HUES6 (cell line): ENCODE results near the gene PIEZO1.
A peak's percentile ranks its signal among the peaks of the same experiment; 100 is the strongest.

Source experiments
- H3K27ac ChIP-seq: 2 replicates; pipeline ENCODE4 v1.7.0; 2013; ENCODE audit warnings: low read depth, mild to moderate bottlenecking, low read length, inconsistent platforms
- H3K27me3 ChIP-seq: 2 replicates; pipeline ENCODE4 v1.6.1; 2013; ENCODE audit warnings: low read length; ENCODE audit not compliant: control insufficient read depth, insufficient read depth
- H3K36me3 ChIP-seq: 2 replicates; pipeline ENCODE4 v1.6.1; 2013; ENCODE audit warnings: low read length; ENCODE audit not compliant: control insufficient read depth, insufficient read depth
- H3K4me1 ChIP-seq: 2 replicates; pipeline ENCODE4 v1.6.1; 2013; ENCODE audit warnings: low read length; ENCODE audit not compliant: control insufficient read depth, insufficient read depth
- H3K4me3 ChIP-seq: 2 replicates; pipeline ENCODE4 v1.5.1; 2013; ENCODE audit warnings: low read depth, low read length
- H3K9ac ChIP-seq: one replicate; pipeline ENCODE4 v1.6.1; 2013; ENCODE audit warnings: mild to moderate bottlenecking, low read length
- H3K9me3 ChIP-seq: 2 replicates; pipeline ENCODE4 v1.6.1; 2013; ENCODE audit warnings: low read depth, low read length; ENCODE audit not compliant: control insufficient read depth, insufficient read depth

The PIEZO1 gene

DNA sequence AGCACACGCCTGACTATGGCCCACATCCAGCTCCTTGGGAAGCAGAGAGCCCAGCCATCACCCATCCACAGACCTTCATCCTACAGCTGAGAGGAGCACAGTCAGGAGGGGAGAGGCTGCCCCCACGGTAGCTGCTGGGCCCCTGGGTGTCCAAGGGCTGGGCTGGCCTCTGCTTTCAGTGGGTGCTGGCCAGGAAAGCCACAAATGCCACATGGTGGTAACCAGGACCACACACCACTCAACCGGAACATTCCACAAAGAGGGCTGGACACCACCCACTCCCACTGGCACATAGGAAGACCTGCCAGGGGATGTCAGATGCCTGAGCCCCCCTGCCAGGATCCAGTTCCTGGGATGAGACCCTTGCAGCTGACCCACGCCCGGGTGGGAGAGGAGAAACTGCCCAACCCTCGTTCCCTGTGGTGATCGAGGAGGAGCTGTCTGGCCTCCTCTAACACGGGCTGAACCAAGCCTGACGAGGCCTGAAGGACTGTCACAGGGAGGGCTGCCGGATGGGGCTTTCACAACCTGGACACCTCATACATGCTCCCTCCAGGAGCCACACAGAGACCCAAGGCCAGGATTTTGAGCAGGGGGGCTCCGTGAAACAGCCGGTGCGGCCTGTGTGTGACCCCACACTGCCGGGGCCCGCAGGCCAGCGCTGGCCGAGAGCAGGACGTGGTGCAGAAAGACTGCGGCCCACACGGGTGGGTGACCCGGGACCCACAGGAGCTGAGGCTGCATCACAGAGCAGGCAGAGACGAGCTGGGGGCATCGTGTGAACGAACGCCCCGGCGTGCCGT lies 30.7 kb downstream of the PIEZO1 start:
- H3K4me1 ChIP-seq, result peaks cover 28% of the 10 kb centered on the region
- H3K27ac ChIP-seq, result 0 out of 2 replicates have a peak overlapping the region, but pooled peaks have one; percentile 23

DNA sequence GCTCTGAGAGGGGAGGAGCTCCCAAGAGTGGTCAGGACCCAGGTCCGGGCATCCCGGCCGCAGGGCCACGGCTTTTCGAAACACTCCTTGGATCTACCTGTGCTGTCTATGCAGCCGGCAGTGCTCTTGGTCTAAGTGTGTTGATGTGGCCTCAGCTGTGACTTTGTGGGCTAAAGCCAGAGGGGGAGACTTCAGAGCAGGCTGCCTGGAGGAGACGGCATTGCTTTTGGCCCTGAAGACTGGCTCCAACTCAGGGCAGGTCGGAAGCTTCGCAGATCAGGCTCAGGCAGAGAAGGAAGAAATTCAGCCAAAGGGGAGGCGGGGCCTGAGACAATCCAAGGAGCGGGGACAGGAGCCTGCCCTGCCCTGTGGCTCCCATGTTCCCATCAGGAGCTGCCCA lies 31.4 kb downstream of the PIEZO1 start:
- H3K9ac ChIP-seq, result no peak overlapping the region

More for the DNA sequence above, 30.7 kb downstream of the PIEZO1 start:
- H3K4me3 ChIP-seq, result no peak overlapping the region
- H3K27me3 ChIP-seq, result peaks cover 17% of the 10 kb centered on the region; the same call in 1 of the 2 replicates
- no peaks in the 10 kb centered on the region for H3K36me3 ChIP-seq
- H3K9me3 ChIP-seq, result no peaks in the 10 kb centered on the region
- no peak overlapping the region for H3K9ac ChIP-seq

DNA sequence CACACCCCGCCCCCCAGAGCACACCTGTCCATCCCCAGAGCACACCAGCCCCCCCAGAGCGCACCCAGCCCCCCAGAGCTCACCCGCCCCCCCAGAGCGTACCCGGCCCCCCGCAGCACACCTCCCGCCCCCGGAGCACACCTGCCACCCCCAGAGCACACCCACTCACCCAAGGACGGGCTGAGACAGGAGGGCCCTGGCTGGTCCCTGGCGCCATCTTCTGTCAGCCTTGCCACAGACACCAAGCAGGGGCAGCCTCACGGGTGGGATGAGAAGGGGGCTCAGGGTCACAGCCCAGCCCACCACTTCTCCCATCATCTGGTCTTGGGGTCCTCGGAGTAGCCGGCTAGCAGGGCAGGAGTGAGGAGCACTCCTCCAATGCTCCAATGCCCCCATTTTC lies 31.8 kb downstream of the PIEZO1 start:
- H3K27ac ChIP-seq, result no peak overlapping the region
- H3K4me3 ChIP-seq, result no peak overlapping the region
- H3K36me3 ChIP-seq, result no peaks in the 10 kb centered on the region
- H3K9ac ChIP-seq, result no peak overlapping the region
- peaks cover 10% of the 10 kb centered on the region; the same call in 1 of the 2 replicates for H3K27me3 ChIP-seq
- peaks cover 17% of the 10 kb centered on the region for H3K4me1 ChIP-seq
- no peaks in the 10 kb centered on the region for H3K9me3 ChIP-seq

More for the DNA sequence above, 31.4 kb downstream of the PIEZO1 start:
- H3K4me1 ChIP-seq, result peaks cover 21% of the 10 kb centered on the region
- H3K4me3 ChIP-seq, result no peak overlapping the region
- no peaks in the 10 kb centered on the region for H3K9me3 ChIP-seq
- peaks cover 14% of the 10 kb centered on the region; the same call in 1 of the 2 replicates for H3K27me3 ChIP-seq
- no peak overlapping the region for H3K27ac ChIP-seq
- H3K36me3 ChIP-seq, result no peaks in the 10 kb centered on the region

DNA sequence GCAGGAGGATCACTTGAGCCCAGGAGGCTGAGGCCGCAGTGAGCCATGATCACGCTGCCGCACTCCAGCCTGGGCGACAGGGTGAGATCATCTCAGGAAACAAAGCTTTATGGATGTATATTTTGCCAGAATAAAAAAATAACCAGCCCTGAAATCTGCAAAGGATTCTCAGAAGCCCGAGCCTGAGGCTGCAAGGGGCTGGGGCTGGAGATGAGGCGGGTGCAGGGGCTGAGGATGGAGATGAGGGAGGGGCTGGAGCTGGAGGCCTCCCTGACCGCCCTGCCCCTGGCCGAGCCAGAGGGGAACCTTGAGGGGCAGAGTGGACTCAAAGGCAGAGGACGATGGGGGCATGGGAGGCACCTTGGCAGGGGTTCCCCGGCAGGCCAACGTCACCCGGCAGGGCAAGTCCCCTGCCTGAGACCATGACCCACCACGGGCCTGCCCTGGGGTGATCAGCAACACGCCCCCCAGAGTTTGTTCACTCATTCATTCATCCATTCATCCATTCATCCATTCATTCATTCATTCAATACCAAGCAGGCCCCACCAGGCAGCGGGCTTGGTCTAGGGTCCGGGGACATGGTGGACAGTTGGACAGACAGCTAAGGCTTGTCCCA lies 32.5 kb downstream of the PIEZO1 start:
- H3K27me3 ChIP-seq, result peaks cover 6% of the 10 kb centered on the region; the same call in 1 of the 2 replicates
- peaks cover 17% of the 10 kb centered on the region for H3K4me1 ChIP-seq
- H3K4me3 ChIP-seq, result no peak overlapping the region
- H3K27ac ChIP-seq, result no peak overlapping the region
- H3K9me3 ChIP-seq, result no peaks in the 10 kb centered on the region
- H3K9ac ChIP-seq, result no peak overlapping the region
- H3K36me3 ChIP-seq, result no peaks in the 10 kb centered on the region

DNA sequence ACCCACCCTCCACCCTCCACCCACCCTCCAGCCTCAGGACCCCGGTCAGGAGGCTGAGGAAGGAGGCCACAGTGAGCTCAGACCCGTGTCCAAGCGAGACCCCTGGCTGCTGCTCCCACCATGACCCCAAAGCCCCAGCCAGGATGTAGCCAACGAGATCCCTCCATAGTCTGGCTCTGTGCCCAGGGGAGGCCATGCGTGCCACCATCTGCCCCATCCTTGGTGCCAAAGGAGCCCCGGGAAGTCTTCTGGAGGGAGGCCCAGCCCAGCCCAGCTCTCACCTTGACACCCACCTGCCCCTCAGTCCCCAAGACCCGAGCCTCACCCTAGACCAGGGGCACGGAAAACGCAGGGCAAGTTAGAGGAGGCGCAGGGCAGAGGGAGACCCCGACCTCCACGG lies 34.2 kb downstream of the PIEZO1 start:
- no peaks in the 10 kb centered on the region for H3K9me3 ChIP-seq
- peaks cover 6% of the 10 kb centered on the region; the same call in 1 of the 2 replicates for H3K27me3 ChIP-seq
- no peak overlapping the region for H3K4me3 ChIP-seq
- no peak overlapping the region for H3K9ac ChIP-seq
- H3K27ac ChIP-seq, result no peak overlapping the region
- H3K4me1 ChIP-seq, result peaks cover 17% of the 10 kb centered on the region
- H3K36me3 ChIP-seq, result no peaks in the 10 kb centered on the region

DNA sequence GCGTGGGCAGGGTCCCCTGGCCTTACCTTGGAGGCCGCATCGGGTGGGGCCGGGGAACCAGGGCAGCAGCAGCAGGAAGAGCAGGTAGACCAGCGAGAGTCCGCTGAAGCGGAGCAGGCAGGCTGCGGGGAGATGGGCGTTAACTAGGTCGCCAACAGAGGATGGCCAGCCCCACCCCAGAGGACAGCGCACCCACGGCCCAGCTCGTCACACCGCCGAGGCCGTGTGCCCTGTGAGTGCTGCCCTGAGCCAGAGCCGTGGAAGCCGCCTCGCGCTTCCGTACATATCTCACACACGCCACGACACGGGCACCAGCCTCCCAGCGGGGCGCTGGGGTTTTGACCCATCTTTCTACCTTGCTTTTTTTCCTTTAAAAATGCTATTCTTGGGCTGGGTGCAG lies 35.7 kb downstream of the PIEZO1 start:
- Histone ChIP-seq H3K4me3 (no peak overlapping the region), H3K36me3 (no peaks in the 10 kb centered on the region), H3K27ac (no peak overlapping the region), H3K27me3 (peaks cover 3% of the 10 kb centered on the region; the same call in 1 of the 2 replicates), H3K4me1 (peaks cover 13% of the 10 kb centered on the region), H3K9ac (no peak overlapping the region), H3K9me3 (no peaks in the 10 kb centered on the region)

DNA sequence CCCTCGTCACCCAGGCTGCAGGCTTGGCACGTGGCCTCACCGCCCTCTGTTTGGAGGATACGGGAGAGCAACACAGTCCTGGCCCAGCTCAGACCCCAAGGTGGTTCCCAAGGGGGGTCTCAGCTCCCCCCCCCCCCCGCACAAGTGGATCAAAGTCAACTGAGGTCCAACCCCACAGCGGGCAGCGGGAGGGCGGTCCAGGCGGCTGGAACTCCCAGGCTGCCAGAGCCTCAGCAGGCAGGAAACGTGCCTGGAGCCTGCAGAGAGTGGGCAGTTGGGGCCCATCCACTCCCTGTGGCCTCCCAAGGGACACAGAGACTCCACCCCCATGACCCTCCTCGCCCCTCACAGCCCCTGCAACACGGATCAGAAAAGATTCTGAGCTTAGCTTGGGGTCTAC lies 36.7 kb downstream of the PIEZO1 start:
- Histone ChIP-seq H3K9me3 (no peaks in the 10 kb centered on the region), H3K27ac (no peak overlapping the region), H3K36me3 (no peaks in the 10 kb centered on the region), H3K4me3 (no peak overlapping the region), H3K27me3 (peaks cover 5% of the 10 kb centered on the region; the same call in 1 of the 2 replicates), H3K4me1 (peaks cover 12% of the 10 kb centered on the region; the same call in 1 of the 2 replicates), H3K9ac (no peak overlapping the region)

DNA sequence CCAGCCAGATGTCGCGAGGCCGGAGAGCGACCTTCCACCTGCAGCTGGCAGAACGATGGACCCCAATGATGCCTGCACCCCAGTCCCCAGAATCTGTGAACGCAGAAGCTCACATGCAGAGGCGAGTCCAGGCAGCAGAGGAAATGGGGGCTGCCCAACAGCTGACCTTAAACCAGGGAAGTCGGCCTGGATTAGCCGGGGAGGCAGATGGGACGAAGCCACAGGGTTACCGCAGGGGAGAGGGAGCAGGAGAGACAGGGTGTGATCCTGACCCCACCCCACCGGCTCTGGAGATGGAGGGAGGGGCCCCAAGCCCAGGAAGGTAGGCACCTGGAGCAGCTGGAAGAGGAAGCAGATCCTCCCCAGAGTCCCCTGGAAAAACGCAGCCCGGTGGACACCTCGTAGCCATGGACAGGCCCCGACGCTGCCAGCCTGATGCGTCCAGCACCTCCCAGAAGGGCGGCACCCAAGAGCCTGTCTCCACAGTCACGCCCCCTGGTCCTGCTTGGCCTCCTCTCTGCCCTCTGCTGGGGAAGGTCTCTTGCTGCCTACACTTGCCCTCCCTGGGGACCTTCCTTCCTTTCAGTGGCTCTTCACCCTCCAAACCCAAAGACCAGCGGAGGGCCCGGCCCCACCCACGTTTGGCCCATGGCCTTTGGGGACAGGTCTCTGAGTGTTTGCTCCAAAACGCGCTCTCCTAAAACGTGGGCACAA lies 37.3 kb downstream of the PIEZO1 start:
- H3K9me3 ChIP-seq, result no peaks in the 10 kb centered on the region
- H3K36me3 ChIP-seq, result no peaks in the 10 kb centered on the region
- no peak overlapping the region for H3K9ac ChIP-seq
- H3K4me3 ChIP-seq, result no peak overlapping the region
- no peak overlapping the region for H3K27ac ChIP-seq
- peaks cover 12% of the 10 kb centered on the region; the same call in 1 of the 2 replicates for H3K4me1 ChIP-seq
- peaks cover 5% of the 10 kb centered on the region; the same call in 1 of the 2 replicates for H3K27me3 ChIP-seq

DNA sequence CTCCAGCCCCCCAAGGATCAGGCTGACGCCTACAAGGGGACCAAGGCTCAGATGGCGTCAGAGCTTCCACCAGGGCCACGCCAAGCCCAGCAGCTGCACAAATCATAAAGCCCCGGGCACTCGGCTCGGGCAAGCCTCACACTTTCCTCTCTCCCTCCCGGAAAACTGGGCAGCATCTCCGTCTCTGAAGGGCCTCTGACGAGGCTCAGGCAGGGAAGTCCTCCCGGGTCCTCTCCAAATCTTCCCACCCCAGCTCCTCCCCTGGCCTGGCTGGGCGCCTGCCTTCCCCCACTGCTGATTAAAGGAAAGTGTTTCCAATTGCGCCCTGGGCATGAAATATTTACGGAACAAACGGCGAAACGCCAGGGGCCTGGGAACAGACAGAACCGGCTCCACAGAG lies 38.5 kb downstream of the PIEZO1 start:
- peaks cover 12% of the 10 kb centered on the region; the same call in 1 of the 2 replicates for H3K4me1 ChIP-seq
- H3K36me3 ChIP-seq, result no peaks in the 10 kb centered on the region
- no peak overlapping the region for H3K9ac ChIP-seq
- no peaks in the 10 kb centered on the region for H3K9me3 ChIP-seq
- H3K27ac ChIP-seq, result no peak overlapping the region
- no peak overlapping the region for H3K4me3 ChIP-seq
- peaks cover 5% of the 10 kb centered on the region; the same call in 1 of the 2 replicates for H3K27me3 ChIP-seq

DNA sequence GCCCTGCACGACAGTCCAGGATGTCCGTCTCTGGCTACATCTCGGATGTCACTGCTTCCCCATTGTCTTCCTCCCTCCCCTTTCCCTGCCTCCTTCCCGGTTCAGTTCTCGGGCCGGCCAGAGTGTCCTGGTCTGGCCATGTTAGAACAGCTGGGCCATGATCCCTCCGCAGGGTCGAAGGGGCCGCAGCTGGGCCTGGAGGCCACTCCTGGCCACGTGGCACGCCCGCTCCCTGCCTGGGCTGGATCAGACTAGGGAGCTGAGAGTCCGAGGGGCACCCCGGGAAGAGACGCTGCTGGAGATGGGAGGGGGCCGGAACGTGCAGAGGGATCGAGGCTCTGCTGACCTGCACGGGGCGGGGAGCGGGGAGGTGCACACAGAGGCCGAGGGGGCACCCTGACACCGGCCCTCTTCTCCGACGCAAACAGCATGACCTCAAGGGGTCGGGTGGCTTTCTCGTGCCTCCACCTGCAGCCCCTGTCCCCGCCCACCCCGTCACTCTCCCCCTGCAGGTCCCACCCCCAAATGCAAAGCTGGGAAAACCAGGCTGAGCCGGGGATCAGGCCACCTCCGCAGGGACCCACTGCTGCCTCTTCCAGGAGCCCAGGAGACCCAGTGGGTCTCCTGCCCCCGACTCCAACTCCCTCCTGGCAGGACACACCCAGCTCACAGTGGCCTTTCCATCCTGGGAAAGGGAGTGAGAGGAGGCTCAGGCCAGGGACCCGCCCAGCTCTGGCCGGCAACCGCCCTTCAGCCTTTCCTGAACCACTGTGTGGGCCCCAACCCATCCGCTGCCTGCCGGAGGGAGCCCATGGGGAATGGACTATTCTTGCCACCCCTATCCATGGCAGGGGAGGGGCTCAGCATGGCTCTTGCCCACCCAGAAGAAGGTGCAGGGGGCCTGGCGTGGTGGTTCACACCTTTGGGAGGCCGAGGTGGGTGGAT lies 40.2 kb downstream of the PIEZO1 start:
- Histone ChIP-seq H3K27me3 (peaks cover 5% of the 10 kb centered on the region; the same call in 1 of the 2 replicates), H3K36me3 (0 out of 2 replicates have a peak, but pooled peaks cover 3% of the 10 kb centered on the region), H3K4me3 (no peak overlapping the region), H3K27ac (no peak overlapping the region), H3K4me1 (peaks cover 12% of the 10 kb centered on the region; the same call in 1 of the 2 replicates), H3K9ac (no peak overlapping the region), H3K9me3 (no peaks in the 10 kb centered on the region)
